GM19099 (cell line): Measurements from ENCODE around the gene A2M.

Experiments
- POLR2A ChIP-seq: IDR thresholded peaks from 3 replicates; pipeline ENCODE4 v1.6.1; 2011; ENCODE audit warnings: low read depth; ENCODE audit not compliant: insufficient read length; ENCODE audit errors: extremely low read depth

A2M gene

DNA sequence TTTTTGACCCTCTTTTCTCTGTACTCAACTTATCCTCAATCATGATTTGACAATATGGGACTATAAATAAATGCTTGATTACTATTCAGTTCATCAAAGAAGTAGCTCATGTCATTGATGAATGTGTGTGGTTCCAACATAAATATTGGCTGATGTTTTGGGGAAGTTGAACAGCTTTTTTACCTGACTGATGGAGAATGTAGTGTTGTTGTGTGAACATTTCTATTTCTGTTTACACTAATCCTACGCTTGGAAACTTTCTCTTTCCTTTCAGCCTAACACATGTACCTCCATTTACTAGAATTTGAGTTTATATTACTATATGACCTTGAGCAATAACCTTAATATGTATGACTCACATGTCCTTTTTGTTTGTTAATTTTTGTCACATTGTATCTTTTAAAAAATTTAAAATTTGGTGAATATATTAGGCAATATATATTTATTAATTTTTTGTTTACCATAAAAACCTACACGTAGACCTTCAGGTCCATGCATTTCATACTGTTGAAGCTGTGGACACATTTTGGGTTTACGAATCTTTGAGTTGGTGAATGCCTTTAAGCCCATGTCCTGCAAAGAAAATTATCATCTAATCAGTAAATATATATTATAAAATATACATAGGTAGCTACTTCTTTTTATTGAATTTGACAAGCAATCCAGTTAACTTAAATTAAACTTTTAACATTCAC lies 21.1 kb downstream of the A2M start:
- no peak for TF ChIP-seq POLR2A

DNA sequence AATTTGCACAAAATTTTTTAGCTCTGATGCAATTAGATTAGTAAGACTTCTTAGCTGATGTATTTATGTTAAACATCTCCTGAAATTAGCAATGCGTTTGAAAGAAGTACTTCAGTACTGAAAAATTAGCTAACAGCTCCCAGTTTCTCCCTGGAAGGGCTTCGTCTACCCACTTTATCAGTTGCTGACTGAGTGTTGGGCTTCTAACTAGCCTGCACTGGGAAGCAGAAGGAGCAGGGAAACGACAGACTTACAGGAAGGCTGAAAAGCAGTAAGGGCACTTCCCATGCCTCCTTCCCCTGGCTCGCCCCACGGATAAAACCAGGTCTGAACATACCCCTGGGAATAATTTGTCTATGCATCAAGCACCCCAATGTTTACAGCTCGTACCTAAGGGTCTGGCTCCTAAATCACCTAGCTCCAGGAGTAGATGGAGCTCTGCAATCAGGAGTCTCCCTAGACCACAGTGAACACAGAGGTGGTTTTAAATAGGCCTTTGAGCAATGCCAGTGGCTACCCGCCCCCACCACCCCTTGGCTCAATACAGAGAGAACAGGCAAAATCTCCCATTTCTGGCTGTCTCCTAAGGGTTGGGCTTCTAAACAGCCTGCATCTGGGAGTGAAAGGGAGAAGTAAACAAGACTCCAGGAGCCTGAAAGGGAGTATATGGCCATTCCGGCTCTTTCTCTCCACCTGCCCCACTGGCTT lies 23.7 kb downstream of the A2M start:
- TF ChIP-seq POLR2A: no peak

DNA sequence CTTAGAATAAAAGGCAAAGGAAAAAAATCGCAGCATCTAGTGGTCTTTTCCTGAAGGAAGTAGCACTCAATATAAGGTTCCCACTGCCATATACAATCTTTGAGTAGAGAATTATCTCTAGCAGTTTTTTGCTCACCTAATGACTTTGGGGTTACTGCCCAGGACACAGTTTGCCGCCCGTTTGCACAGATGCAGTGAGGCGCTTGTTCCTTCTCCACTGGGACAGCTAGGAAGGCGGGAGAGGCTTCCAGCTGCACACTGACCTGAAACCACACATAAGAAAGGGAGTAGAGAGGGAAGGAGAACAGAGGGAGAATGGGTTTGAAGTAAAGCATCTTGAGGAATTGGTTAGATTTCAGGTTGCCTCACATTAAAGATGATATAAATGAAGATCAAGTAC lies 25.5 kb downstream of the A2M start:
- TF ChIP-seq POLR2A: no peak

DNA sequence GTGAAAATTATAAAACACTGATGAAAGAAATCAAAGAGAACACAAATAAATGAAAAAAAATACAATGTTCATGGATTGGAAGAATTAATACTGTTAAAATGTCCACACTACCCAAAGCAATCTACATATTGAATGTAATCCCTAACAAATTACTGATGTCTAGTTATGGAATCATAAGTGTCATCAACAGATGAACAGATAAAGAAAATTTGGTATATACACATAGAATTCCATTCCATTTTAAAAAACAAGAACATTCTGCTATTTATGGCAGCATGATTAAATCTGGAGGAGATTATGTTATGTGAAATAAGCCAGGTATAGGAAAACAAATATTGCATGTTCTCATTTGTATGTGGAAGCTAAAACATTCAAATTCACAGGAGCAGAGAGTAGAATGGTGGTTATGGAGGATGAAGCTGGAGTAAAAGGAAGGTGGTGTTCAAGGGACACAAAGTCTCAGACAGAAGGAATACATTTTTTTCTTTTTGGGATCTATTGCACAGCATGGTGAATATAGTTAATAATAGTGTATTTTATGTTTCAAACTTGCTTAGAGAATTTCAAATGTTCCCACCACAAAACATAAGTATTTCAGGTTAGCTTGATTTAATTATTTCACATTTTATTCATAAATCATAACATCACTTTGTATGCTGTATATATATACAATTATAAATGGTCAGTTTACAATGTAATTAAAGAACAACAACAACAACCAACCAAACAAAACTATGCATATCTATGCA lies 28.5 kb downstream of the A2M start:
- TF ChIP-seq POLR2A: no peak

DNA sequence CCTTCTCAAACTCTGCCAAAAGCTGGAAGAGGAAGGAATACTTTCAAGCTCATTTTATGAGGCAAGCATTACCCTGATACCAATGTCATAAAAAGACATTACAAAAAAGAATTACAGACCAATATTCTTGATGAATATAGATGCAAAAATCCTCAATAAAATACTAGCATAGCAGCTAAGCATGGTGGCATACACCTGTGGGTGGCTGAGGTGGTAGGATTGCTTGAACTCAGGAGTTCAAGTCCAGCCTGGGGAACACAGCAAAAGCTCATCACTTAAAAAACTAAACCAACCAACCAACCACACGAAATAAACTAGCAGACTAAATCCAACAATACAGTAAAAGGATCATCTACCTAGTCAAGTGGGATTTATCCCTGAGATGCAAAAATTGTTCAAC lies 29.6 kb downstream of the A2M start:
- no peak for TF ChIP-seq POLR2A

DNA sequence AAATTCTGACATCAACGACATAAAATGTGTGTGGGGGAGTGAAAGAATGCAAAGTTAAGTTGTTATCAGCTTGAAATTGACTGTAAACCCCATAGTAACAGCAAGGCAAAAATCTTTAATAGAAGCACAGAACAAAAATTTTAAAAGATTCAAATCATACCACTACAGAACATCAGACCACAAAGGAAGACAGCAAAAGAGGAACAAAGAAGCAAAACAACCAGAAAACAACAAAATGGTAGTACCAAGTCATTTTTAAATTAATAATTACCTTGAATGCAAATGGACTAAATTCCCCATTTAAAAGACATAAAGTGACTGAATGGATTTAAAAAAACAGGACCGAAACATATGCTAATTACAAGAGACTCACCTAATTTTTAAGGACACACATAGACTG lies 31.3 kb downstream of the A2M start:
- TF ChIP-seq POLR2A: no peak

DNA sequence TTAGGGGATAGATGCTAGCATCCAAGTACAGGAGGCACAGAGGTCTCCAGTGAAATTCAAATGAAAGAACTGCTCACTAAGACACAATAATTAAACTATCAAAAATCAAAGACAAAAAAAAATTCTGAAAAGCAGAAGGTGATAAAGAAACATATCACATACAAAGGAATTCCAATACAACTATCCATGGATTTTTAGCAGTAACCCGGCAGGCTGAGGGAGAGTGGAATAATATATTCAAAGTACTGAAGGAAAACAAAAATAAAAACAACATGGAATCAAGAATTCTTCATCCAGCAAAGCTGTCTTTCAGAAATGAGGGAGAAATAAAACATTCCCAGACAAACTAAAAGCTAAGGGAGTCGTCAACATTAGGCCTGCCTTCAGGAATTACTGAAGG lies 31.9 kb downstream of the A2M start:
- no peak for TF ChIP-seq POLR2A

DNA sequence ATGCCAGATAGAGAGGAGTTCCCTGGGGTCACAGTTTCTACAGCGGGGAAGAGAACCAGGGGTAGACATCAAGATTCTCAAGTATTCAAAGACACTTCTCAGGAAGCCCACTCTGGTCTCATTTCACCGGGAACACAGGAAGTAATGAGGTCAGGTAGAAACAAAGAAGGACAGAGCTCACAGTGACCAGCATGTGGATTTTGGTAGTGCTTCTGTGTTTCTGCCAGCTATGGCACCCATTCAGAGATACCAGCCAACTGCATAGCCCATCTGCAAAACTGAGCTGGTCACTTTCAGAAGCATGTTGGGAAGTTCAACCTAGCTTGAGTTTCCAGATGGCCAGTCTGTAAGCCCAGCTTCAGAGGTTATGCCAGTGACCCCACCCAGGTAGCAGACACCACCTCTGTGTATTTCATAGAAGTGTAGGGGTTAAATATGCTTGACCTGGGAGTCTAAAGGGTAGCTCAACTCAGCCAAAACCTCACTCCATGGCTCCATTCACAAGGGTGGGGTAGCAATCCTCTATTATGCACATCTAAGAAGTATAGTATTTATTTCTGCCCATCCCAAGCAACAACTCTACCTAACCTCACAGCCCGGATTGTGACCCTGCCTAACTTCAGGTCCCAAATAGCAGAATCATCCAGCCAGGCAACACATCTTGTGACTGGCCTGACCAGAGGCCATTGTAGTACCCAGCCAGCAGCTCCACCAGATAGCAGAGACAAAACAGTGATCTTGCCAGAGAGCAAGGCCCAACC lies 33.9 kb downstream of the A2M start:
- no peak for TF ChIP-seq POLR2A

DNA sequence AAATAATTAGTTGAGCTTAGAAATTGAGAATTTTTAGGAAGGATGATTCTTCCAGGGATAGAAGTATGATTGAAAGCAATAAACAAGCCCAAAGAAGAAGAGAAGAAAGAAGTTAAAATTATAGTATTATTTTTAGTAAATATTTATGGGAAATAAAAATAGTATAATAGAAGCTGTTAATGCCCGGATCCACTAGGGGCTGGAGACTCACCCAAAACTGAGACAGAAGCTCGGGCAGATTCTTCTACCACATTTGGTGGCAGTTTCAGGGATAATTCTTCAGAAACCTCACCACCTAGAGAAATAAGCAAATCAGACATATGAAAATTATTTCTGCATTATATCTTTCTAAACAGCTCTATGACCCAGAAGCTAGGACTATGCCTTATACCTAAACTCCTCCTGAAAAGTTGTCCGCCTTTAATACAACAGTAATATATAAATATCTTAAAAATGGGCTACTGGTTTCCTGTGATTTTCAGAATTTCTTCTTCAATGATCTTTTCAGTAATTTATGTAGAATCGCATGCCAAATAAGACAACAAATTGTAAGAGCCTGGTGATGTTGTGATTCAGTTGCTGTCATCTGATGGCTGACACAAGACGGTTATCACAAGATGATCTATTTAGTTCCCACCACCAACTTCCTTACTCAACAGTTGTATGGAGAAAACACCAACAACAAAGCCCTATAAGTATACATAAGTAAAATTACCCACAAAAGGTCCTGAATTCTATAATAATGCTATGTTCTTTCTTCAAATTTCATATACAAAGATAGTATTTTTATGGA lies 35.6 kb downstream of the A2M start:
- TF ChIP-seq POLR2A: no peak

DNA sequence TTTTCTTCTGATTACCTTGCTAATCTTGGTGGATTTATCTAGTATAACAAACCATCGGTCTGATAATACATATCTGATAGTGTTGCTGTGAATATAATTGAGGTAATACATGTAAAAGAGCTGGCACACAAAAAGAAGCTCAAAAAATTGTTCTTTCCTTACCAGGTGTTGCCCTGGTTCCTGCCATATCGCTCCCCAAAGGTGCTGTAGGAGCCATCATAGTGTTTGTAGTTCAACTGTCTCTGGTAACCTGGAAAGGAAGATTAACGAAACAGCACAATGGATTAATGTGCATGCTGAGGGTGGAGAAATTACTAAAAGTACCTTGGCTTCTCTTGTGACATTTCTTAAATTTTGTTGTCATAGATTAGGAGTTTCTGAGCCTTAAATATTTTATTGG lies 36.6 kb downstream of the A2M start:
- TF ChIP-seq POLR2A: no peak

DNA sequence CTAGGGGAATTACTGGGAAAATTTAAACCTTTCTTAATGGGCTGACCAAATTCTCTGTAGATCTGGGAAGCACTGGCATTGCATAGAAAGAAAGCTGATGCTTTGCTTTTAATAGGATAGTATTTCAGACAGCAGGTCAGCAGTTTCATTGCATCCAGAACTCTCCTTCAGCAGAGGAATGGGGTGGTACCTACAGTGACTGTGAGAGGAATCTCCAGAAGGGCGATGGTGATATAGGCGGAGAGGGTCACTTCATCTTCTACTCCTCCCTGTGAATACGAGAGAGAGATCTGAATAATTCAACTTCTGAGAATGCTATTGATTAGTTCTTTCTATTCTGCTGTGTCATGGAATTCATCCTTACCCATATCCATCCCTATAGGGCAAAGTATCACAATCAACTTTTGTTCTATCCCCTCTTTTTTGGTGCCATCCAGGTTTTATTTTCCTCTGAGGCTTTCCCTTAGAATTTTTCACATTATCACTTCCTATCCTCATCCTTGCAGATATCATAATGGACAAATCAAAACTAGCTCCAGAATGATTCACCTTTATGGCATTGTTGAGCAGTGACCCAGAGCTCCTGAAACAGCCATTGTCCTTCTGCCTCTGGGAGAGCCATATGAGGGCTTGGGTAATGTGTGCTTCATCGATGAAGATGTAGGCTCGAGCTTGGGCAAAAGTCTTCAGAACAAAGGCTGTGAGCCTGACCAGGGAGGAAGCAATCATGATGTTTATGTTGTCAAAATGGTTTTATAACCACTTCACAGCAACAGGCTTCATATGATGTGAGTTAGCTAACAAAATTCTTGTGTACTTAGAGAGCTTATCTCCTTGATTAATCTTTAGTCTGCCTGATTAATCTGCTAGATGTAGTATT lies 38.3 kb downstream of the A2M start:
- no peak for TF ChIP-seq POLR2A

DNA sequence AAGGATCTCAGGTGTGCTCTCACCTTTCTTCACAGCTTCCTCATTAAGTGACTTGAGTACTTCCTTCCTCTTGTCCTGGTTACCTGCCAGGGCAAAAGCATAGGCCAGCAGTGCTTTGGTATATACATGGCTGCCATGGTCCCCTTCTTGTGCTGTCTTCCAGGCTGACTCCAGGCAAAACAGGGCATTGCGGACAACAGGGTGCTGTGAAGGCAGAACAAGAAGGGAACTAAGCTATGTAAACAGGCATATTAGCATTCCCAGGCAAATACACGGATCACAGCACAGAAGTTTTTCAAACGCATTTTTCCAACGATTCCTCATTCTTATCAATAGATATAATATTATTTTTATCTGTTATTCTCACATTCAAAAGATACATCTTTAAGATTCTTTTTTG lies 39.0 kb downstream of the A2M start:
- no peak for TF ChIP-seq POLR2A

DNA sequence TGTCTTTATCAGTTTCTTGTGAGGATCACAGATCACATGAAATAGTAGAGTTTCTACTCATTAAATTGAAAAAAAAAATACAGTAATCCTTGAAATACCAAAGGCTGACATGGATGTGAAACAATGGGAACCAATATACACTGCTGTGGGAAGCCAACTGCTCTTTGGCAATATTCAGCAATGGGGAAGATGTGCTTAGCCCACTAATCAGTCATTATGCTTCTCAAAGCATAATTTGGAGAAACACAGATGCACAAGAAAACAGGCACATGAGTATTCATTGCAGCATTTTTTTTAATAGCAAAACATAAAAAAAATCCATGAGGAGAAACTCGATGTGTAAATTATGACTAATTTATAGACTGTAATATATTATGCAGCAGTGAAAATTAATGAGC lies 40.6 kb downstream of the A2M start:
- no peak for TF ChIP-seq POLR2A
